Right lobe of liver (tissue), 6 donors: ENCODE data around the gene TTC9B. TPM values are rescaled to one million over a fixed set of nuclear protein-coding genes. Genes with fewer than 3 reads are reported as not detected.

Experiments
- ATAC-seq, 4 donors: fragments of 200-7000 bp; cut with Tn5 transposase; one replicate each; pipeline ENCODE4 v1.9.1; 2020; ENCODE audit warnings: mild to moderate bottlenecking in 4 of 4, moderate library complexity in 4 of 4
- DNase-seq, 3 donors: peaks; one replicate each; pipeline ENCODE4 v3.0.0-alpha.2; 2020
- H3K27ac ChIP-seq, 3 donors: fragments of 200-600 bp; one replicate each; pipeline ENCODE4 v1.8.0; 2022
- H3K27me3 ChIP-seq, 2 donors: fragments of 200-600 bp; one replicate each; pipeline ENCODE4 v1.8.0; 2022
- H3K36me3 ChIP-seq, 4 donors: fragments of 200-600 bp; sonication (generic) in 1 of 4; one replicate each; pipeline versions ENCODE4 v1.5.1 to v1.8.0; 2017 to 2022; ENCODE audit warnings: control low read depth in 1 of 4
- H3K4me1 ChIP-seq, 4 donors: fragments of 200-600 bp; sonication (generic) in 1 of 4; one replicate each; pipeline versions ENCODE4 v1.5.1 to v1.8.0; 2017 to 2022; ENCODE audit warnings: control low read depth in 1 of 4
- H3K4me3 ChIP-seq, 3 donors: fragments of 200-600 bp; one replicate each; pipeline ENCODE4 v1.8.0; 2022
- H3K9me3 ChIP-seq, 4 donors: fragments of 200-600 bp; sonication (generic) in 1 of 4; one replicate each; pipeline versions ENCODE4 v1.5.1 to v1.8.0; 2017 to 2022; ENCODE audit warnings: control low read depth in 1 of 4
- POLR2A ChIP-seq: fragments of 450-650 bp; IDR thresholded peaks from one replicate; pipeline ENCODE4 v1.6.1; 2017; ENCODE audit warnings: antibody characterized with exemption, mild to moderate bottlenecking
- WGBS: methylation state at CpG from one replicate; pipeline ENCODE4 v1.1.6; 2018; ENCODE audit warnings: low coverage, low lambda C conversion rate; ENCODE audit not compliant: insufficient coverage; ENCODE audit errors: missing lambda C conversion rate; 5-methylcytosine and 5-hydroxymethylcytosine counted together
- intact Hi-C, 2 donors: fragments of 100-400 bp; cut with DNase I; formaldehyde crosslinking; loops; one replicate each; pipeline versions ENCODE4 v1.11.2 to v1.14.1; 2022
- long read RNA-seq: library from polyadenylated mRNA; unstranded; transcript quantifications from one replicate; pipeline ENCODE4 v2.0.0, GENCODE V29; 2019
- total RNA-seq, 6 experiments: library from RNA; depleted of rRNA in 2 of 6; stranded (reverse); fragments of >200 nt in 2 of 6; fragmentation: NEBNext Ultra II Directional in 3 of 6; extraction: Animal tissue kit (Norgen Biotek cat#: 25700) in 3 of 6; gene quantifications; one replicate each; pipeline versions ENCODE4 v1.1.0 to v1.2.4, GENCODE V29; 2016 to 2023
- TF ChIP-seq, protein P1 (sequence below), 4 donors: fragments of 200-600 bp in 3 of 4; fragments of 450-650 bp in 1 of 4; IDR thresholded peaks; one replicate each; pipeline versions ENCODE4 v1.5.1 to v1.8.0; 2016 to 2022; ENCODE audit warnings: antibody characterized with exemption in 4 of 4, mild to moderate bottlenecking in 2 of 4
- donor health status: DM: no; HTN: yes; CAD: no.
- donor health status: DM: no; HTN: no; CAD: no.
- donor health status: DM: no; HTN: no; CAD: no.
- donor health status: DM: no; HTN: yes; CAD: no.
- donor health status: DM: no; HTN: yes; CAD: no.

Gene TTC9B
- total RNA-seq = not detected
- long read RNA-seq = 0 reads

DNA sequence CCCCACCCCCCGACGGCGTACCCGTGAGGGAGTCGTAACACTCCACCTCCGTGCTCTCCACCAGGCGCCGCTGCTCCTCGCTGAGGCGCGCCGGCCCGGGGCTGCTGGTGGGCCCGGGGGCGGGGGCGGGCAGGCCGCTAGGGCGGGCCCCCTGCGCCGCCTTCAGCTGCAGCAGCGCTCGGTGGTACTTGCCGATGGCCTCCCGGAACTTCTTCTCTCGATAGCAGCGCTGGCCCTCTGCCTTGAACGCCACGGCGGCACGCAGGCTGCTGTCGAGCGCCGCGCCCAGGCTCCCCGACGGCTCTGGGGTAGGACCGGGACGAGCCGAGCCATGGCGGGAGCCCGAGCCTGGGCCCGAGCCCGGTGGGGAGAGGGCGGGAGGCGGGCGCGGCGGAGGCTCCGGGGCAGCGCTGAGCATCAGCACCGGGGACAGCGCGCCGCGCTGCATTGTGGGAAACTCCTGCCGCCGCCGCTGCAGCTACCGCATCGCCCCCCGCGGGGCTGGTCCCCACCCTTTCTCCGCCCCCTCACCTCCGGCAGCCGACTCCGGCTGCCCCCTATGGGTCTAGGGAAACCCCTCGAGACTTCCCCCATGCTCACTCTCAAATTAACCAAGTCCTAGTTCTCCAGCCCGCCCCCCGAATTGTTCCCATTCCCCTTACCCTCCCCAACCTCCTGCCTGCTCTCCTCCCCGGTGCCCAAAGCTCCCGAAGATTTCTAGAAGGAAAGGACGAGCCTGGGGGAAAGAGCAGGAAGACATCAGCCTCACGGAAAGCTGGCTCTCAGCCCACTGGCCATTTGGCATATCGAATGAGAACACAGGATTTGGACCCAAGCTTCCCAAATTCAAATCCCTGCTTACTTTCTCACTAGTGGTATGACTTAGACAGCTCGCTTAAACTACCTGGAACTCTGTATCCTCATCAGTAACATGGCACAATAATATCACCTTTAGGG lies at the start of gene TTC9B:
Gene TTC9B, minus strand, starts transcription at position 451 of the 957 bp plus-strand sequence. Its CDS starts 3 bp downstream, at position 448.
- ATAC-seq (no peak), DNase-seq (no peak)
- Histone ChIP-seq H3K9me3 (no peaks in the 10 kb centered on the region), H3K4me3 (no peak within 1 kb of the TSS), H3K27me3 (no peaks in the 10 kb centered on the region), H3K4me1 (no peaks in the 10 kb centered on the region), H3K27ac (no peak within 1 kb of the TSS), H3K36me3 (no peaks in the 10 kb centered on the region)
- TF ChIP-seq, protein P1, sequence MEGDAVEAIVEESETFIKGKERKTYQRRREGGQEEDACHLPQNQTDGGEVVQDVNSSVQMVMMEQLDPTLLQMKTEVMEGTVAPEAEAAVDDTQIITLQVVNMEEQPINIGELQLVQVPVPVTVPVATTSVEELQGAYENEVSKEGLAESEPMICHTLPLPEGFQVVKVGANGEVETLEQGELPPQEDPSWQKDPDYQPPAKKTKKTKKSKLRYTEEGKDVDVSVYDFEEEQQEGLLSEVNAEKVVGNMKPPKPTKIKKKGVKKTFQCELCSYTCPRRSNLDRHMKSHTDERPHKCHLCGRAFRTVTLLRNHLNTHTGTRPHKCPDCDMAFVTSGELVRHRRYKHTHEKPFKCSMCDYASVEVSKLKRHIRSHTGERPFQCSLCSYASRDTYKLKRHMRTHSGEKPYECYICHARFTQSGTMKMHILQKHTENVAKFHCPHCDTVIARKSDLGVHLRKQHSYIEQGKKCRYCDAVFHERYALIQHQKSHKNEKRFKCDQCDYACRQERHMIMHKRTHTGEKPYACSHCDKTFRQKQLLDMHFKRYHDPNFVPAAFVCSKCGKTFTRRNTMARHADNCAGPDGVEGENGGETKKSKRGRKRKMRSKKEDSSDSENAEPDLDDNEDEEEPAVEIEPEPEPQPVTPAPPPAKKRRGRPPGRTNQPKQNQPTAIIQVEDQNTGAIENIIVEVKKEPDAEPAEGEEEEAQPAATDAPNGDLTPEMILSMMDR (IDR thresholded peaks at IDR 0.05) = no peak
- 15% methylated on average over 10 of the region's 75 CpGs for WGBS
- intact Hi-C loops = loop anchor here (5.0 to 10.0 kb wide), 3 partner anchors 81 to 317 kb away; no protein-coding TSS in a partner anchor

DNA sequence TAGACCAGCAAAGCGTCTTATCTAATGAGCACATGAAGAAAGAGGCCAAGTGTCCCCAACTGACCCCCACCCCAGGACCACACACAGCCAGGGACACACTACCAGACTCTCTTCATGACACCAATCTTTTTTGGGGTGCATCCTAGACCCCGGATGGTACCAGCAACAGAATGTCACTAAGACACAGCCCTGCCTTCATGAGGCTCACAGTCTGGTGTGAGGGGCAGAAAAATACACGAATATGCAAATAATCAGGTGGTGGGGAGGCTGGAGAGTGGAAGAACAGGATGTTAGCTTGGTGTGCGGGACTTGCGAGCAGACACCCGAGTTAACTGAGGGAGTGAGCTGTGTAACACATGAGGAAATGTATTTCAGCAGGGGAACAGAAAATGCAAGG lies 49.4 kb upstream of the TTC9B start:
- Histone ChIP-seq H3K36me3 (peaks cover 0 to 7% (median 1%) of the 10 kb centered on the region in 4 donors), H3K4me3 (no peak overlapping the region), H3K27ac (peak overlapping the region in 1 of 3 donors; percentile 63), H3K9me3 (no peaks in the 10 kb centered on the region), H3K4me1 (peaks cover 0 to 18% (median 3%) of the 10 kb centered on the region in 4 donors), H3K27me3 (no peaks in the 10 kb centered on the region)
- 86% methylated on average over 6 of the region's 6 CpGs for WGBS
- DNase-seq (no peak), ATAC-seq (no peak)
- TF ChIP-seq POLR2A = no peak
- TF ChIP-seq, protein P1 (IDR thresholded peaks at IDR 0.05) = no peak
- intact Hi-C loops = no loop called here

DNA sequence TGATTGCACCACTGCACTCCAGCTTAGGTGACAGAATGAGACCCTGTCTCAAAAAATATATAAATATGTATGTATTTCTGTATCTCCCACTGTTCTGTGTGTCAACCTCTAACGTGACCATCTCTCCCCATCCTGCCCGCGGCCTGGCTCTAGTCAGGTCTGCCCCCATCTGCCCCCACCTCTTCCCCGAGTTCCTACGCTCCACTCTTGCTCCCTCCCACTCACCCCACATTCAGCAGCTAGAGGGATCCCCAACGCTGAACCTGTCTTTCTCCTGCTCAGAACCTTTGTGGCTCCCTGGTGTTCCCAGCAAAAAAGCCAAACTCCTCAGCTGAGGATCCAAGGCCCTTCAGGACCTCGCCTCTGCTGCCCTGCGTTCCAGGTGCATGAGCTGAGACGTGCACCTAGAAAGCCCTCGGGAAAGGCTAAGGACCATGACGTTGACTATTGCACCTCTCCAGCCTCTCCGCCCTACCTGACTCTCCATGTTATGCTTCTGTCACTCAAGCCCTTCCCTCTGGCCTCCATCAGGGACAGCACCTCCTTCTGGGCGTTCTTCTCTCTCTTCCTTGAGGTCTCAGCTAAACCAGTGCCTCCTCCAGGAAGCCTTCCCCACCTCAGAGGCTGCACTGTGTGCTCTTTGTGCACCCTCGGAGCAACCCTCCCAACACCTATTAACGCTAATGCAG lies 48.9 kb upstream of the TTC9B start:
- DNase-seq (peak in 1 of 3 donors; percentile 14), ATAC-seq (no peak)
- no peak overlapping the region for H3K4me3 ChIP-seq
- intact Hi-C loops = no loop called here
- no peaks in the 10 kb centered on the region for H3K27me3 ChIP-seq
- no peaks in the 10 kb centered on the region for H3K9me3 ChIP-seq
- H3K27ac ChIP-seq = no peak overlapping the region
- 86% methylated on average over 14 of the region's 15 CpGs for WGBS
- no peak for TF ChIP-seq POLR2A
- TF ChIP-seq, protein P1 (IDR thresholded peaks at IDR 0.05) = no peak
- peaks cover 0 to 7% (median 1%) of the 10 kb centered on the region in 4 donors for H3K36me3 ChIP-seq
- peaks cover 0 to 18% (median 3%) of the 10 kb centered on the region in 4 donors for H3K4me1 ChIP-seq

DNA sequence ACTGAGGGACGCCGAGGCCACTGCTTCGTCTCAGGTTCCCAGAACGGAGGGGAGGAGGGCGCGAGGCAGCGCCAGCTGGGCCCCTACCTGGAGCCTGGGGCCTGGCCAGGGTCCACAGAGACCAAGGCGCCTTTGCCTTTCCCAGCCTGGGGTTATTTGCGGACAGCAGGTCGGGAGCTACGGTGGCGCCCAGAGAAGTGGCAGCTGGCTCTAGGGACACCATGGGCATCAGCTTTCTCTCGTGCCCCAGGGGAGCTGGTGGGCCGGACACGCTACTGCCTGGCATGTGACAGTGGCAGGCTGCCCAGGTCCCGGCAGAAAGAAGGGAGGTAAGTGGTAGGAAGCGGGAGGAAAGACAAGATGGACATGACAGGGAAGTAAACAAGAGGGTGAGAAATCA lies 47.9 kb upstream of the TTC9B start:
- peaks cover 0 to 18% (median 3%) of the 10 kb centered on the region in 4 donors for H3K4me1 ChIP-seq
- DNase-seq = no peak
- TF ChIP-seq, protein P1 (IDR thresholded peaks at IDR 0.05) = no peak
- no peak for TF ChIP-seq POLR2A
- H3K27me3 ChIP-seq = no peaks in the 10 kb centered on the region
- peaks cover 0 to 7% (median 1%) of the 10 kb centered on the region in 4 donors for H3K36me3 ChIP-seq
- WGBS = 22% methylated on average over 4 of the region's 17 CpGs
- no peak overlapping the region for H3K4me3 ChIP-seq
- no peaks in the 10 kb centered on the region for H3K9me3 ChIP-seq
- intact Hi-C loops = no loop called here
- ATAC-seq = peak in 1 of 4 donors; percentile 6
- H3K27ac ChIP-seq = no peak overlapping the region
